NCI-H1092 treated with DMSO at 0.1 percent for 48 hours (cell line): ENCODE results near the gene INVS.
"Not testable (repeated sequence)": the region's sequence is repeated elsewhere in the genome, so short reads cannot be mapped to it uniquely, and the experiment has no call there.

ENCODE experiments used
- DNase-seq: peaks from one replicate; lab custom pipeline; 2025; lab: John Stamatoyannopoulos, UW

INVS gene

GRCh38 chr9:100202806-100203205 is 103.8 kb downstream of the INVS start:
- no peak for DNase-seq

GRCh38 chr9:100204796-100205195 is 105.8 kb downstream of the INVS start:
- no peak for DNase-seq

GRCh38 chr9:100206899-100207298 is 107.9 kb downstream of the INVS start:
- no peak for DNase-seq

GRCh38 chr9:100208673-100209072 is 109.6 kb downstream of the INVS start:
- no peak for DNase-seq

GRCh38 chr9:100211476-100211875 is 112.4 kb downstream of the INVS start:
- DNase-seq: no peak

GRCh38 chr9:100213730-100214477 is 114.9 kb downstream of the INVS start:
- no peak for DNase-seq

GRCh38 chr9:100216178-100216787 is 117.2 kb downstream of the INVS start:
- peak; percentile 1 for DNase-seq

GRCh38 chr9:100217536-100217935 is 118.5 kb downstream of the INVS start:
- DNase-seq: no peak

- no peak for DNase-seq
Measured at GRCh38 chr9:100219347-100219746, 120.3 kb downstream of the INVS start.

- no peak for DNase-seq
Measured at GRCh38 chr9:100220936-100221335, 121.9 kb downstream of the INVS start.

GRCh38 chr9:100221538-100221937 is 122.5 kb downstream of the INVS start:
- no peak for DNase-seq

- peak; percentile 17 for DNase-seq
Measured at GRCh38 chr9:100222674-100223073, 123.6 kb downstream of the INVS start.

- DNase-seq: no peak
Measured at GRCh38 chr9:100227636-100228035, 128.6 kb downstream of the INVS start.

- DNase-seq: no peak
Measured at GRCh38 chr9:100228352-100228869, 129.4 kb downstream of the INVS start.

GRCh38 chr9:100229136-100229535 is 130.1 kb downstream of the INVS start:
- DNase-seq: no peak

- peak; percentile 30 for DNase-seq
Measured at GRCh38 chr9:100229561-100229960, 130.5 kb downstream of the INVS start.

GRCh38 chr9:100236986-100237385 is 137.9 kb downstream of the INVS start:
- not testable (repeated sequence) for DNase-seq

GRCh38 chr9:100240512-100240911 is 141.5 kb downstream of the INVS start:
- DNase-seq: no peak

- no peak for DNase-seq
Measured at GRCh38 chr9:100267211-100267610, 168.2 kb downstream of the INVS start.

- no peak for DNase-seq
Measured at GRCh38 chr9:100268271-100268670, 169.2 kb downstream of the INVS start.

- DNase-seq: no peak
Measured at GRCh38 chr9:100269656-100270055, 170.6 kb downstream of the INVS start.

GRCh38 chr9:100277166-100277979 is 178.3 kb downstream of the INVS start:
- DNase-seq: no peak

- DNase-seq: no peak
Measured at GRCh38 chr9:100281066-100281465, 182.0 kb downstream of the INVS start.
